Endometrium (tissue), 2 donors: Measurements from ENCODE around the gene CDK11B.

Experiments used
- FAIRE-seq: peaks from 2 replicates; lab custom pipeline; 2012; peaks lifted over from hg19 to GRCh38; lab: Jason Lieb, UNC
- donor health status: control.
- donor health status: control.

Gene CDK11B

GRCh38 chr1:1627261-1627828 lies 31.5 kb downstream of the CDK11B start:
- no peak for FAIRE-seq

GRCh38 chr1:1626207-1627141 lies 32.3 kb downstream of the CDK11B start:
- FAIRE-seq = no peak

GRCh38 chr1:1625824-1626206 lies 33.0 kb downstream of the CDK11B start:
- no peak for FAIRE-seq

GRCh38 chr1:1625404-1625775 lies 33.4 kb downstream of the CDK11B start:
- FAIRE-seq = no peak

GRCh38 chr1:1624443-1625403 lies 34.1 kb downstream of the CDK11B start:
- FAIRE-seq = no peak

- no peak for FAIRE-seq
Measured at GRCh38 chr1:1623631-1624442, 35.0 kb downstream of the CDK11B start.

GRCh38 chr1:1623181-1623630 lies 35.6 kb downstream of the CDK11B start:
- FAIRE-seq = no peak

GRCh38 chr1:1622788-1623094 lies 36.1 kb downstream of the CDK11B start:
- FAIRE-seq = no peak

- no peak for FAIRE-seq
Measured at GRCh38 chr1:1622010-1622787, 36.6 kb downstream of the CDK11B start.

- FAIRE-seq = no peak
Measured at GRCh38 chr1:1621173-1622009, 37.4 kb downstream of the CDK11B start.

- FAIRE-seq = no peak
Measured at GRCh38 chr1:1620433-1621139, 38.2 kb downstream of the CDK11B start.

- no peak for FAIRE-seq
Measured at GRCh38 chr1:1619917-1620361, 38.9 kb downstream of the CDK11B start.

- no peak for FAIRE-seq
Measured at GRCh38 chr1:1618396-1619068, 40.3 kb downstream of the CDK11B start.

GRCh38 chr1:1617925-1618324 lies 40.9 kb downstream of the CDK11B start:
- FAIRE-seq = no peak

GRCh38 chr1:1617516-1617915 lies 41.3 kb downstream of the CDK11B start:
- FAIRE-seq = no peak

- no peak for FAIRE-seq
Measured at GRCh38 chr1:1616838-1617237, 42.0 kb downstream of the CDK11B start.

GRCh38 chr1:1616045-1616790 lies 42.6 kb downstream of the CDK11B start:
- no peak for FAIRE-seq
